ENCODE results near the gene ANKFN1.

DNA sequence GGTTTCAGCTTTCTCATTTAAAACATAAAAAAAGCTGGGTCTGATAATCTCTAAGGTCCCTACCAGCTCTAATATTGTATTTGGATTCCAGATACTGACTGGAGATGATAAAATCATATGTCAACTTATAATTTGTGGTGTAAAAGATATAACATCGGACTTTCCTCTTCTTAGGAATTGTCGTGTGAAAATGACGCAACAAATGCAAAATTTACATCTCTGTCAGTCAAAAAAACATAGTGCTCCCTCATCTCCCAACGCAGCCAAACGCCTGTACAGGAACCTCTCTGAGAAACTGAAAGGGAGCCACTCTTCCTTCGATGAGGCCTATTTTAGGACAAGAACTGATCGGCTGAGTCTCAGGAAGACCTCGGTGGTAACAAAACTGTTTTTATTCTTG, 197.3 kb downstream of the ANKFN1 start:
- TF ChIP-seq, protein P1, sequence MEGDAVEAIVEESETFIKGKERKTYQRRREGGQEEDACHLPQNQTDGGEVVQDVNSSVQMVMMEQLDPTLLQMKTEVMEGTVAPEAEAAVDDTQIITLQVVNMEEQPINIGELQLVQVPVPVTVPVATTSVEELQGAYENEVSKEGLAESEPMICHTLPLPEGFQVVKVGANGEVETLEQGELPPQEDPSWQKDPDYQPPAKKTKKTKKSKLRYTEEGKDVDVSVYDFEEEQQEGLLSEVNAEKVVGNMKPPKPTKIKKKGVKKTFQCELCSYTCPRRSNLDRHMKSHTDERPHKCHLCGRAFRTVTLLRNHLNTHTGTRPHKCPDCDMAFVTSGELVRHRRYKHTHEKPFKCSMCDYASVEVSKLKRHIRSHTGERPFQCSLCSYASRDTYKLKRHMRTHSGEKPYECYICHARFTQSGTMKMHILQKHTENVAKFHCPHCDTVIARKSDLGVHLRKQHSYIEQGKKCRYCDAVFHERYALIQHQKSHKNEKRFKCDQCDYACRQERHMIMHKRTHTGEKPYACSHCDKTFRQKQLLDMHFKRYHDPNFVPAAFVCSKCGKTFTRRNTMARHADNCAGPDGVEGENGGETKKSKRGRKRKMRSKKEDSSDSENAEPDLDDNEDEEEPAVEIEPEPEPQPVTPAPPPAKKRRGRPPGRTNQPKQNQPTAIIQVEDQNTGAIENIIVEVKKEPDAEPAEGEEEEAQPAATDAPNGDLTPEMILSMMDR (IDR thresholded peaks at IDR 0.05; ENCODE audit: low read depth, low read length, poor library complexity, severe bottlenecking): no peak
- TF ChIP-seq EZH2phosphoT487 (IDR thresholded peaks at IDR 0.05; ENCODE audit: borderline replicate concordance, low read length): no peak

Measured in DOHH2 (cell line).